ENCODE results near the gene NCOA1.

- TF ChIP-seq CTCF (IDR thresholded peaks at IDR 0.05; ENCODE audit: low read length) (no peak), EZH2 (IDR thresholded peaks at IDR 0.05; ENCODE audit: borderline replicate concordance, low read length) (no peak)
Observed at GRCh38 chr2:24635181-24635580, 144.1 kb downstream of the NCOA1 start.
